AG09309 (cell line): Measurements from ENCODE around the gene KIAA0825.

Experiments used
- DNase-seq: peaks from one replicate; pipeline ENCODE4 v3.0.0-alpha.2; 2010; ENCODE audit warnings: low read depth
- H3K4me3 ChIP-seq: 2 replicates; pipeline ENCODE4 v1.5.1; 2011; ENCODE audit warnings: mild to moderate bottlenecking, low read depth, low read length, moderate library complexity; ENCODE audit not compliant: control insufficient read depth
- CTCF ChIP-seq: IDR thresholded peaks from 2 replicates; pipeline ENCODE4 v1.5.1; 2011; ENCODE audit warnings: mild to moderate bottlenecking, low read depth, low read length, inconsistent platforms; ENCODE audit not compliant: insufficient read depth, control insufficient read depth; ENCODE audit errors: missing control alignments

KIAA0825 gene

GRCh38 chr5:94249430-94249829 lies 369.0 kb downstream of the KIAA0825 start:
- TF ChIP-seq CTCF = no peak
- no peak overlapping the region for H3K4me3 ChIP-seq
- no peak for DNase-seq

GRCh38 chr5:94248175-94248875 lies 370.1 kb downstream of the KIAA0825 start:
- TF ChIP-seq CTCF = no peak
- no peak for DNase-seq
- H3K4me3 ChIP-seq = no peak overlapping the region

- H3K4me3 ChIP-seq = no peak overlapping the region
- DNase-seq = peak; percentile 25
- no peak for TF ChIP-seq CTCF
Observed at GRCh38 chr5:94245608-94246007, 372.8 kb downstream of the KIAA0825 start.

GRCh38 chr5:94244921-94245320 lies 373.5 kb downstream of the KIAA0825 start:
- H3K4me3 ChIP-seq = no peak overlapping the region
- no peak for DNase-seq
- TF ChIP-seq CTCF = no peak

- TF ChIP-seq CTCF = no peak
- no peak overlapping the region for H3K4me3 ChIP-seq
- peak; percentile 45 for DNase-seq
Observed at GRCh38 chr5:94243612-94244011, 374.8 kb downstream of the KIAA0825 start.

GRCh38 chr5:94240993-94241651 lies 377.3 kb downstream of the KIAA0825 start:
- no peak for TF ChIP-seq CTCF
- DNase-seq = peak; percentile 59
- H3K4me3 ChIP-seq = no peak overlapping the region
